GM12873 (cell line): ENCODE results near the gene ARHGEF3.

Experiments
- CTCF ChIP-seq: IDR thresholded peaks from 2 replicates; pipeline ENCODE4 v1.5.1; 2012; ENCODE audit warnings: low read depth, mild to moderate bottlenecking, moderate library complexity, low read length, control low read depth; ENCODE audit not compliant: insufficient read depth; ENCODE audit errors: missing control alignments

ARHGEF3 gene

GRCh38 chr3:56812754-56813652 is 11.3 kb upstream of the ARHGEF3 start:
- TF ChIP-seq CTCF, result no peak

- no peak for TF ChIP-seq CTCF
These were observed 9.9 kb upstream of the ARHGEF3 start for GRCh38 chr3:56811546-56812202.

GRCh38 chr3:56810577-56811545 is 9.1 kb upstream of the ARHGEF3 start:
- no peak for TF ChIP-seq CTCF

GRCh38 chr3:56806407-56806806 is 4.7 kb upstream of the ARHGEF3 start:
- TF ChIP-seq CTCF, result no peak

GRCh38 chr3:56802790-56803189 is 1.0 kb upstream of the ARHGEF3 start:
- TF ChIP-seq CTCF, result no peak

- no peak for TF ChIP-seq CTCF
These were observed 613 bp upstream of the ARHGEF3 start for GRCh38 chr3:56802378-56802745.
